RKO (cell line): ENCODE data around the gene MAGI2.

Experiments
- DNase-seq: peaks from one replicate; pipeline ENCODE4 v3.0.0-alpha.2; 2016; ENCODE audit warnings: low spot score

The MAGI2 gene

GRCh38 chr7:78786055-78786454 lies 667.4 kb downstream of the MAGI2 start:
- DNase-seq, result no peak

DNA sequence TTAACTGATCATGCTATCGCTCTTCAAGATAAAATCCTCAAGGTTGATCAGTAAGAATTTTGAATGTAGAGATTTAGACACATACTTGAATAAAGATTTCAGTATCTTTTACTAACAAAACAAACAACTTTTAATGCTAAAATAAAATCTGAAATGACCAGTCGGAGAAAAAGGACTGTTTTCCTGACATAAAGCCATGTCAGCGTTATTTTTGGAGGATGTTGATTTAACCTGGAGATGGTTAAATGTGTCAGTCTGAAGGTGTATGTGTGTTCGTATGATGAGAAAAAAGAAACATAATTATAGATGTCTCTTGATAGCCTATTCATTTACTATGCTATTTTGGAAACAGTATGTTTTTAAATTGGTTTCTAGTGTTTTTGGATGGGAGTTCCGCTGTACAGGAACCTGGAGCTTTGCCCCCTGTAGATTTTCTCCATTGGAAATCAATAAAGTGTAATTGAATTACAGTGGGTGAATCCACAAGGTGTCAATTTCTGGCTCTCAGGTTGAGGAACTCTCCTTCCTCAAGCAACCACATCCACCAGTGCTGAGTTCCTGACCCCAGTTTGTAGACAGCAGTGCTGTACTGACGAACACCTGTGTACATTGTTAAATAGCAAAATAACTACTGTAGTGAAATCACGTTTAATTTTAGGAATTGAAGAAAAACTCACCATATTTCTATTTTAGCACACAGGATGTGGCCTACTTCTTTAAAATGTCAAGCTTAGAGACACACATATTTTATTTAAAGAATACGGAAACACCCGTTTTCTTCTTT lies 670.1 kb downstream of the MAGI2 start:
- DNase-seq, result no peak

DNA sequence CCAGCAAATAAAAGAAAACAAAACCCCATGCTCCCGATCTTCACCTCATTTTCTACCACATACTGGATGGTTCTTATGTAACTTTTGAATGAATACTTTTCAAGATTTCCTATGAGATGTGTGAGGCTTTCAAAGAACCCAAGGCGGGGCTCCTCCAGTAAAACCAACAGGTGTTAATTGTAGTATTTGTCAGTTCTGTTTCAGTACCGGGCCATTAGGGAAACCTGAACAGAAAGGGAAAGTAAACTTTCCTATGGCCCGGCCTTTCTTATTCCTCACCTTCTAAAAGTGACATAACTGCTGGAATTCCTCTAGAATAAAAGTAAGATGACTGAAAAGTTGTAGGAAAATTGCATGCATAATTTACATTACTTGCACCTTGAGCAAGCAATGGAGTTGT lies 672.9 kb downstream of the MAGI2 start:
- no peak for DNase-seq

- no peak for DNase-seq
Observed at GRCh38 chr7:78779788-78780187, 673.7 kb downstream of the MAGI2 start.

DNA sequence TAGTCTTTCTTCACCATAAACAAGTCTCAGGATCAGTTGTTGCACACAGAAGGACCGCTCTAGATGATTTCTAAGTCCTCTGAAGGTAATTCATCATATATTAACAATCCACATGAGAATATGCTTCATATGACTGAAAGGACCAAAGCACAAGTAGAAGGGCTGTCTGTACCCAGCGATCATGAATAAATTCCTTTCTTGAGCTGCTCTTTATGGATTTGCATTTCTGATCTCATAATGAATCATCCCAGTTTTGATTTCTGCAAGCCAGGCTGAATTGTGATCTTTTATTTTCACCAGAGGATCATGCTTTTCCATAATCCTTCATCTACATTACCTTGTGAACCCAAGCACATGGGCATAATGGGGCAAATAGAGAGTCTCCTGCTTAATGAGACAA lies 675.6 kb downstream of the MAGI2 start:
- DNase-seq, result peak; percentile 30

DNA sequence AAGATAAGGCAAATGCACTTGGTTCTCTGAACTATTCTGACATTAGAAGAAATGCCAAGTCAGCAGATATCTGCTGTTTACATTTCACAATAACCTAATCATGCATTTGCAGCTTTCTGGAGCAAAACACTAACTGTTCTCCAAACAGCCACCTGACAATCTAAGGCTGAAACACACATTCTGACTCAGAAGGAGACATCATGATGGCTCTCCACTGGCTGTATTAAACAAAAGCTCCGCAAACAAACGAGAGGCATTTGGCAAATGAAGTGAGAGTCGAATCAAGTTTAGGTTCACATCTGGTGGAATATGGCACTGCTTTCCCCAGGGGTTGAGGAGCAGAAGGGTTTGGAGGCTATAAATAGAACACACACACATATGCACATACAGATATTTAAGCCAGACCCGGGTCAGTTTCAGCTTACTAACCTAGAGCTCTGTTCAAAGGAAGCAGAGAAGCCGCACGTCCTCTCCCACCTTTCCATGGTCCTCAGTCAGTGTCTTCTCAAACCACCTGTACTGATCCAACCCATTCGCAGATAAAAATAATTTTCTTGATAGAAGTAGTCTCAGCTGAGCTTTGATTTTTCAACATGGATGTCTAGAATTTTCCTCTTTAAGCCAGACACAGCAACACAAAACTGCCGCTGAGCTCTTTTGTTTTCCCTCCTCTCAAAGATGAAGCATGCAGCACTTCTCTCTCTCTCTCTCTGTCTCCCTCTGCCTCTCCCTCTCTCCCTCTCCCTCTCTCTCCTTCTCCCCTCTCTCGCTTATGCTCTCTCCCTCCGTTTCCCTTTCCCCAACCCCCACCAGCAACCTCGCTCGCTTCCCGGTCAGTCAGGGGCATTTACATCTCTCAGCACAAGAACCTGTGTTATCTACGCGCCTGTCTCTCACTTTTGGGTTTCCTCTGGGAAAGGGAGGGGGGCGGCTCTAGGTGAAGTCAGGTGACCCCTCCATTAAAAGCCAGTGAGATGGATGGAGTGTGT lies 682.8 kb downstream of the MAGI2 start:
- DNase-seq, result no peak

DNA sequence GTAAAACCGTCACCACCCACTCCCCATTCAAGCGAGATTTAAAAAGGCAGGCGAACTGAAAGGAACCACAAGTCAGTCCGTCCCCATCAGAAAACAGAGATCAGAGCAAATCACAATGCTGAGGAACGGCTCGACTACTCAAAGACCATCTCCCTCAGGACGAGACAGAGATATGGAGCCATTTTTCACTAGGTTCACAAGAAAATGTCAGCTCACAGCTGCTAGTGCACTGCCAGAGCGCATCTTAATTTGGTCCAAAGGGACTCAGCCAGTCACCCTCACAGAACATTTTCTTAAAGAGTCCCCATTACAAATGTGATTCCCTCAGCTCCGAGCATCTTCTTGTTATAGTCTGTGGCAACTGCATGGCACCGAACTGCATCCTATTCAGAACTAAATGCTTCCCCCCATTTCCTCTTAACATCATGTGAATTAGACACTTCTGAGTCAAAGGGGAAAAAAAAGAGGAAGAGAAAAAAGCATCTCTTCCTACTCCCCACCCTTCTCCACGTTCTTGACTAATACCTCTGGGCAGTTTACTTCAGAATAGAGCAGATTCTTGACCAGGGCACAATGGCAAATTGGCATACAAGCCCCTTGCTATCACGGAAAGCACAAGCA lies 683.9 kb downstream of the MAGI2 start:
- no peak for DNase-seq

- DNase-seq, result no peak
Observed at GRCh38 chr7:78768859-78769258, 684.6 kb downstream of the MAGI2 start.

DNA sequence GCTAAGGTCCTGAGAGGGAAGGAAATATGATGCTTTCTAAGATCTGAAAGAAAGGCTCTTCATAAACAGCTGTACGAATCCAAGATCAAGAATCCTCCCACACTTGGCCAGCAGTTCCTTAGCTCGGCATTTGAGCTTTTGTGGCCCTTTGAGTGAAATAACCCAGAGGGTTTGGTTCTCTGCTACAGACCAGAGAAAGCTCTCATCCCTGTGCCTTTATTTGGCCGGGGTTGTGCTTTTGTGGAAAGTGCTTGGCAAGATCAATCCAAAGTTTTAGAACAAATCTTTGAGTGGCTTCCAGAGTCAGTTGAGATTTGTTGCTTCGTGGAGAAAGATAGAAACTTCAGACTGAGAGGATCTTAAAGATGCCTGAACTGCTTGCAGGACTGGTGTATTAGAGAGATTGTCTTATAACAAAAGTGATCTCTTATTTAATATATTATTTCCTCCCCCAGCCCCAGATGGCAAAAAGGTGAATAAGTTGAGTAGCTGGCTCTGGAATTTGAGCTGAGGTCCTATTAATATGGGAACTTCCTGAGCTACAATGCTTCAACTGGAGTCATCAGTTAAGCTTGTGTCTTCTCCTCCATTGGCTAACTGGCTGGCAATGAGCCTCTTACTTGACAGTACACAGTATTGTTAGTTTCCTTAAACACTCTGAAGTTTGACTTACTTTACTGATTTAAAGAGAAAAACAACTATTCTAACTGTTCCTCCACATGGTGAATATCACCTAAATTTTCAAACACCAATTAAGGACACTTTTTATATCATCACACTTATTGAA lies 687.3 kb downstream of the MAGI2 start:
- no peak for DNase-seq

- no peak for DNase-seq
Observed at GRCh38 chr7:78764571-78764970, 688.9 kb downstream of the MAGI2 start.

DNA sequence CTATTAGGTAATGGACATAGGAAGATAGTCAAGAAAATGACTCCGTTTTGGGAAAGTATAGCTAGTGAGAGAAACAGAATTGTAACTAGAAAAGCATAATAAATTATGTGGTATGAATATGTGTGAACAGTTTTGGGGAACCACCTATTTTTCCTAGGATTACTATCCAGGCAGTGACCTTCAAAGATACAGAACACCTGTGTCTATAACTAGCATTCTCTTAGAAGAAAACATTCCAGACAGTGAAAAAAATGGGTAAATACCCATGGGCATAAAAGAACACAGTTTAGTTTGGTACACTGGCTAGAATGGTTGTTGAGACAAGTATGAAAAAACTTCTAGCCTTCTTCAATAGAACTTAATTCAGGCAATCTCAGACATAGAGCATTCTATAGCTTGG lies 690.8 kb downstream of the MAGI2 start:
- no peak for DNase-seq

GRCh38 chr7:78760620-78761355 lies 692.7 kb downstream of the MAGI2 start:
- DNase-seq, result no peak

GRCh38 chr7:78752554-78752953 lies 700.9 kb downstream of the MAGI2 start:
- no peak for DNase-seq

DNA sequence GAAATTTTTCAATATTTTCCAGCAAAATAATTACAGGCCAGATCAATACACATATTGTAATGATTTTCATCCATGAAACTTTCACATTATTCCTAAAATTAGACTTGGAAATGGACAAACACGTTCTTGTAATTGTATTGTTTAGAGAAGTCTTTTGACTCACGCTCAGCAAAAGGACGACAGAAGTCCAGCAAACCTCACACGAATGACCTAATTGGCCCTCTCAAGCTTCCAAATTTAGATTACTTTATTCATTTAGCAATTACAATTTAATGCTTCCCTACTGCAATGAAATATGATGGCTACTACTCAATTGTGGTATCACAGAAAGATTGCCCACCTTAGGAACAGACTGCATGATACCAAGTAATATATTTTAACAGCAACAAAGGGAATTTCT lies 702.2 kb downstream of the MAGI2 start:
- no peak for DNase-seq

DNA sequence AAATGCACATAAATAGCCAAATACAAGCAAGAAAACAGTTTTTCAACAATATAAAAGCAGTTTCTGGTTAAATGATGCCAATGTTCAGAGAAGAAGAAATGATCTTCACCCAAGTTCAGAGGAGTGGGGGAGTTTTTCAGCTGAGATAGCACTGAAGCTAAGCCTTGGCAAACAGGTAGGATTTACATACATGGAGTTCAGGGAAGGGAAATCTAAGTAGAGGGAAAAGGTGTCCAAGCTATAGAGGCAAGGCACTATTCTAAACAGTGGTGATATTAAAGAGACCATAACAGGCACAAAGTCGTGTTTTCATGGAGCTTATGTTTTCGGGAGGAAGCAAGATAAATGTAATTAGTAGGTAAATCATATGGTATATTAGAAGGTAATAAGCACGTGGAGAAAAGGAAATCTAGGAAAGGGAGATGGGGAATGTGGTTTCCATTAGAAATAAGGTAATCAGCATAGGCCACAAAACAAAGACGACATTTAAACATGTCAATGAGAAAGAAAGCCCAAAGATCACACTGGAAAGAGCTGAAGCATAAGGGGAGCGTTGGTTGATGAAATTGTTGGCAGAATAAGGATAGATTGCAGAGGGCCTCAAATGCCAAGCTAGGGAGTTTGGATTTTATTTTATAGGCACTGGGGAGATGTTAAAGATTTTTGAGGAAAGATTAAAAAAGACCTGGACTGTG lies 704.3 kb downstream of the MAGI2 start:
- DNase-seq, result no peak

- DNase-seq, result no peak
Observed at GRCh38 chr7:78747592-78747991, 705.9 kb downstream of the MAGI2 start.

- DNase-seq, result no peak
Observed at GRCh38 chr7:78746301-78746700, 707.2 kb downstream of the MAGI2 start.

GRCh38 chr7:78742694-78743093 lies 710.8 kb downstream of the MAGI2 start:
- no peak for DNase-seq

GRCh38 chr7:78736548-78736947 lies 716.9 kb downstream of the MAGI2 start:
- no peak for DNase-seq

DNA sequence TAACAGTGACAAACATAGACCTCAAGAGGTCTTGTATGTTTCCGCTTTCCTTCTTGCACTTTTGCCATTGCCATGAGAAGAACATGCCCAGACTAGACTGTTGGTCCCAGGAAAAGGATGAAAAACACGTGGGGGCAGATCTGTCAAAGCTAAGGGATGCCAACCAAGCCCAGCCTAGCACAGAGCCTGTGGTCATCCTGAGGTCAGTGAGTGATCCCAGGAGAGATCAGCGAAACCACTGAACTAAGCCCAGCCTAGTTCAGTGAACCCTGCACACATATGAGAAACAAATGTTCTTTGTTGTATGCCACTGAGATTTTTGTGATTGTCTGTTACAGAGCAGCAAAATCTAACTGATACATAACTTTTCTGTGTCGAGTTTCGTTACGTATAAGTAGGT lies 718.8 kb downstream of the MAGI2 start:
- DNase-seq, result no peak

GRCh38 chr7:78720066-78720465 lies 733.4 kb downstream of the MAGI2 start:
- no peak for DNase-seq
